CD4-positive, alpha-beta T cell (primary cell): ENCODE measurements around the gene DCP1A. TPM values are rescaled to one million over a fixed set of nuclear protein-coding genes. Genes with fewer than 3 reads are reported as not detected.

Experiments
- ATAC-seq: fragments of 200-7000 bp; cut with Tn5 transposase; one replicate; pipeline ENCODE4 v1.10.0; 2022; ENCODE audit warnings: mild to moderate bottlenecking; ENCODE audit not compliant: poor library complexity
- CTCF ChIA-PET: fragments of 350-600 bp; sonication (Branson Sonifier 250); formaldehyde crosslinking; loops from one replicate; lab custom pipeline; 2021; ENCODE audit warnings: antibody characterized with exemption, inconsistent platforms; lab: Charles Lee
- POLR2A ChIA-PET: fragments of 350-600 bp; sonication (Branson Sonifier 250); formaldehyde crosslinking; loops from one replicate; lab custom pipeline; 2021; ENCODE audit warnings: antibody characterized with exemption, inconsistent platforms; lab: Charles Lee
- DNase-seq, 14 experiments: peaks; one replicate each; pipeline ENCODE4 v3.0.0-alpha.2; 2013 to 2020; ENCODE audit warnings: mixed read lengths in 2 of 14
- H3K27ac ChIP-seq, 2 donors: one replicate each; pipeline versions ENCODE4 v1.5.1 to v1.7.0; 2013; ENCODE audit warnings: low read length in 2 of 2, low read depth in 1 of 2, mild to moderate bottlenecking in 1 of 2
- H3K27me3 ChIP-seq, 2 experiments: 1 replicate in 1 of 2; 2 replicates in 1 of 2; pipeline versions ENCODE4 v1.6.1 to v1.7.0; 2013; ENCODE audit warnings: low read length in 2 of 2, control low read depth in 1 of 2, mild to moderate bottlenecking in 1 of 2, moderate library complexity in 1 of 2; ENCODE audit not compliant: insufficient read depth in 2 of 2, control insufficient read depth in 1 of 2
- H3K36me3 ChIP-seq: one replicate; pipeline ENCODE4 v1.6.1; 2013; ENCODE audit warnings: low read length, control low read depth; ENCODE audit not compliant: insufficient read depth
- H3K4me1 ChIP-seq: one replicate; pipeline ENCODE4 v1.6.1; 2013; ENCODE audit warnings: low read length, control low read depth; ENCODE audit not compliant: insufficient read depth
- H3K4me3 ChIP-seq: one replicate; pipeline ENCODE4 v1.5.1; 2013; ENCODE audit warnings: mild to moderate bottlenecking, low read length, moderate library complexity
- H3K9me3 ChIP-seq, 2 experiments: 1 replicate in 1 of 2; 2 replicates in 1 of 2; pipeline versions ENCODE4 v1.6.1 to v1.7.0; 2013; ENCODE audit warnings: low read length in 2 of 2, mild to moderate bottlenecking in 2 of 2, control low read depth in 1 of 2, moderate library complexity in 1 of 2; ENCODE audit not compliant: control insufficient read depth in 1 of 2, insufficient read depth in 1 of 2
- H3K27ac Mint-ChIP-seq: one replicate; pipeline ENCODE4 v1.8.0; 2020; ENCODE audit warnings: mixed read lengths
- H3K27me3 Mint-ChIP-seq: one replicate; pipeline ENCODE4 v1.8.0; 2021; ENCODE audit warnings: mixed read lengths
- H3K36me3 Mint-ChIP-seq: one replicate; pipeline ENCODE4 v1.8.0; 2021; ENCODE audit warnings: low read depth, mixed read lengths
- H3K4me1 Mint-ChIP-seq: one replicate; pipeline ENCODE4 v1.8.0; 2021; ENCODE audit warnings: low read depth, mixed read lengths
- H3K4me3 Mint-ChIP-seq: one replicate; pipeline ENCODE4 v1.8.0; 2020; ENCODE audit warnings: mild to moderate bottlenecking, mixed read lengths
- H3K9me3 Mint-ChIP-seq: one replicate; pipeline ENCODE4 v1.8.0; 2020; ENCODE audit warnings: mixed read lengths
- CTCF ChIP-seq: fragments of 200-600 bp; IDR thresholded peaks from one replicate; pipeline ENCODE4 v1.8.0; 2022; ENCODE audit warnings: antibody characterized with exemption, mild to moderate bottlenecking
- intact Hi-C, 2 experiments: fragments of 100-400 bp; cut with DNase I in 1 of 2; cut with micrococcal nuclease in 1 of 2; formaldehyde crosslinking; loops; one replicate each; pipeline versions ENCODE4 v1.15.1 to v1.9.0; 2023 to 2025; cut with DNase I, micrococcal nuclease
- total RNA-seq, 174 experiments: library from RNA in 2 of 174; stranded (reverse) in 2 of 174; gene quantifications; one replicate each; pipeline ENCODE4 v1.2.3 and lab custom pipeline; 2021 to 2026

DCP1A gene
- total RNA-seq, 2 experiments from 2014 or later: 58.9 to 60.1 TPM

- H3K4me1 Mint-ChIP-seq: peaks cover 36% of the 10 kb centered on the region
- H3K9me3 ChIP-seq: no peaks in the 10 kb centered on the region
- peaks cover 56% of the 10 kb centered on the region for H3K36me3 ChIP-seq
- peaks cover 69% of the 10 kb centered on the region for H3K36me3 Mint-ChIP-seq
- no peaks in the 10 kb centered on the region for H3K4me1 ChIP-seq
- no peaks in the 10 kb centered on the region for H3K27me3 Mint-ChIP-seq
- no peaks in the 10 kb centered on the region for H3K9me3 Mint-ChIP-seq
- CTCF ChIA-PET: no interaction called here
- intact Hi-C loops: no loop called here
- no peak for ATAC-seq
- H3K4me3 Mint-ChIP-seq: no peak overlapping the region
- no peak overlapping the region for H3K4me3 ChIP-seq
- no peaks in the 10 kb centered on the region for H3K27me3 ChIP-seq
- no peak overlapping the region for H3K27ac Mint-ChIP-seq
- DNase-seq: no peak
- no peak overlapping the region for H3K27ac ChIP-seq
- TF ChIP-seq CTCF: no peak
- POLR2A ChIA-PET: no interaction called here
These were observed 12.6 kb downstream of the DCP1A start for GRCh38 chr3:53334742-53335141.

- peaks cover 43% of the 10 kb centered on the region for H3K4me1 Mint-ChIP-seq
- H3K36me3 Mint-ChIP-seq: peaks cover 61% of the 10 kb centered on the region
- CTCF ChIA-PET: no interaction called here
- Histone ChIP-seq H3K36me3 (peaks cover 43% of the 10 kb centered on the region), H3K27ac (no peak overlapping the region), H3K4me3 (no peak overlapping the region), H3K9me3 (no peaks in the 10 kb centered on the region), H3K4me1 (no peaks in the 10 kb centered on the region), H3K27me3 (no peaks in the 10 kb centered on the region)
- no peak overlapping the region for H3K27ac Mint-ChIP-seq
- no peak for ATAC-seq
- intact Hi-C loops: no loop called here
- TF ChIP-seq CTCF: no peak
- no peaks in the 10 kb centered on the region for H3K9me3 Mint-ChIP-seq
- POLR2A ChIA-PET: no interaction called here
- H3K27me3 Mint-ChIP-seq: no peaks in the 10 kb centered on the region
- H3K4me3 Mint-ChIP-seq: no peak overlapping the region
- DNase-seq: no peak
These were observed 15.5 kb downstream of the DCP1A start for GRCh38 chr3:53331871-53332270.

GRCh38 chr3:53329897-53330296 lies 17.4 kb downstream of the DCP1A start:
- Mint-ChIP-seq H3K4me3 (no peak overlapping the region), H3K4me1 (peaks cover 58% of the 10 kb centered on the region), H3K9me3 (no peaks in the 10 kb centered on the region), H3K27ac (no peak overlapping the region), H3K27me3 (no peaks in the 10 kb centered on the region), H3K36me3 (peaks cover 68% of the 10 kb centered on the region)
- Histone ChIP-seq H3K9me3 (no peaks in the 10 kb centered on the region), H3K4me3 (no peak overlapping the region), H3K36me3 (peaks cover 38% of the 10 kb centered on the region), H3K27me3 (no peaks in the 10 kb centered on the region), H3K4me1 (no peaks in the 10 kb centered on the region), H3K27ac (no peak overlapping the region)
- DNase-seq: no peak
- CTCF ChIA-PET: interaction anchor here (0.6 to 0.8 kb wide), 2 partner anchors 16 to 110 kb away, joined by 3 to 4 read pairs; no protein-coding TSS in a partner anchor
- intact Hi-C loops: no loop called here
- ATAC-seq: no peak
- no peak for TF ChIP-seq CTCF
- POLR2A ChIA-PET: interaction anchor here (1.0 kb wide), 1 partner anchor 18 kb away, joined by 3 read pairs; no protein-coding TSS in a partner anchor
